Liver (tissue), 9 donors: ENCODE results near the gene VEGFB. TPM values are rescaled to one million over a fixed set of nuclear protein-coding genes. Genes with fewer than 3 reads are reported as not detected.

Experiments
- DNase-seq: peaks from one replicate; pipeline ENCODE4 v3.0.0-alpha.2; 2017; ENCODE audit warnings: low spot score
- H3K27ac ChIP-seq, 2 donors: one replicate each; pipeline ENCODE4 v1.7.0; 2013; ENCODE audit warnings: inconsistent platforms in 2 of 2, low read length in 2 of 2, control low read depth in 1 of 2, low read depth in 1 of 2, mild to moderate bottlenecking in 1 of 2
- H3K27me3 ChIP-seq, 4 donors: one replicate each; pipeline versions ENCODE4 v1.6.1 to v1.7.0; 2013; ENCODE audit warnings: low read length in 3 of 4, inconsistent platforms in 1 of 4, mild to moderate bottlenecking in 1 of 4, moderate library complexity in 1 of 4; ENCODE audit not compliant: control insufficient read depth in 4 of 4, insufficient read depth in 4 of 4
- H3K36me3 ChIP-seq, 4 donors: one replicate each; pipeline versions ENCODE4 v1.6.1 to v1.7.0; 2013; ENCODE audit warnings: low read length in 3 of 4, mild to moderate bottlenecking in 3 of 4, low read depth in 1 of 4, moderate library complexity in 1 of 4; ENCODE audit not compliant: control insufficient read depth in 4 of 4, insufficient read depth in 3 of 4
- H3K4me1 ChIP-seq, 4 donors: one replicate each; pipeline versions ENCODE4 v1.6.1 to v1.7.0; 2013; ENCODE audit warnings: low read length in 3 of 4, mild to moderate bottlenecking in 3 of 4, moderate library complexity in 1 of 4; ENCODE audit not compliant: control insufficient read depth in 4 of 4, insufficient read depth in 4 of 4
- H3K4me3 ChIP-seq, 3 donors: one replicate each; pipeline versions ENCODE4 v1.6.1 to v1.7.0; 2013; ENCODE audit warnings: low read length in 3 of 3, control low read depth in 1 of 3, low read depth in 1 of 3, mild to moderate bottlenecking in 1 of 3
- H3K9ac ChIP-seq, 2 donors: one replicate each; pipeline ENCODE4 v1.7.0; 2013; ENCODE audit warnings: low read length in 2 of 2, mild to moderate bottlenecking in 2 of 2, moderate library complexity in 2 of 2, control low read depth in 1 of 2, low read depth in 1 of 2
- H3K9me3 ChIP-seq, 4 donors: one replicate each; pipeline versions ENCODE4 v1.6.1 to v1.7.0; 2013; ENCODE audit warnings: low read length in 3 of 4; ENCODE audit not compliant: control insufficient read depth in 4 of 4
- ATF3 ChIP-seq: IDR thresholded peaks from 2 replicates; pipeline ENCODE4 v1.6.1; 2016; ENCODE audit warnings: antibody characterized with exemption
- EGR1 ChIP-seq, 2 donors: IDR thresholded peaks; 2 replicates each; pipeline ENCODE4 v1.6.1; 2016 to 2018; ENCODE audit warnings: antibody characterized with exemption in 2 of 2, low read depth in 2 of 2
- FOXA1 ChIP-seq: IDR thresholded peaks from 2 replicates; pipeline ENCODE4 v1.6.1; 2016; ENCODE audit warnings: antibody characterized with exemption
- FOXA2 ChIP-seq: IDR thresholded peaks from 2 replicates; pipeline ENCODE4 v1.6.1; 2016; ENCODE audit warnings: antibody characterized with exemption
- GABPA ChIP-seq, 2 donors: IDR thresholded peaks in 1 of 2; conservative IDR thresholded peaks in 1 of 2; 2 replicates each; pipeline ENCODE4 v1.6.1; 2016; ENCODE audit warnings: antibody characterized with exemption in 2 of 2, mild to moderate bottlenecking in 1 of 2, moderate library complexity in 1 of 2
- HNF4A ChIP-seq, 2 donors: conservative IDR thresholded peaks; 2 replicates each; pipeline ENCODE4 v1.6.1; 2016; ENCODE audit warnings: antibody characterized with exemption in 2 of 2, mild to moderate bottlenecking in 2 of 2
- JUND ChIP-seq, 2 donors: IDR thresholded peaks; 2 replicates each; pipeline ENCODE4 v1.6.1; 2016; ENCODE audit warnings: antibody characterized with exemption in 2 of 2
- MAX ChIP-seq: IDR thresholded peaks from 2 replicates; pipeline ENCODE4 v1.6.1; 2016; ENCODE audit warnings: antibody characterized with exemption
- NR2F2 ChIP-seq: IDR thresholded peaks from 2 replicates; pipeline ENCODE4 v1.6.1; 2016; ENCODE audit warnings: antibody characterized with exemption
- RAD21 ChIP-seq, 2 donors: IDR thresholded peaks; 2 replicates each; pipeline ENCODE4 v1.6.1; 2016; ENCODE audit warnings: antibody characterized with exemption in 2 of 2, mild to moderate bottlenecking in 2 of 2
- REST ChIP-seq: IDR thresholded peaks from 2 replicates; pipeline ENCODE4 v1.6.1; 2016; ENCODE audit warnings: antibody characterized with exemption, mild to moderate bottlenecking
- RXRA ChIP-seq, 2 donors: IDR thresholded peaks; 2 replicates each; pipeline ENCODE4 v1.6.1; 2017 to 2018; ENCODE audit warnings: antibody characterized with exemption in 2 of 2, mild to moderate bottlenecking in 1 of 2
- SP1 ChIP-seq: IDR thresholded peaks from 2 replicates; pipeline ENCODE4 v1.6.1; 2018; ENCODE audit warnings: antibody characterized with exemption, mild to moderate bottlenecking
- TAF1 ChIP-seq: conservative IDR thresholded peaks from 2 replicates; pipeline ENCODE4 v1.6.1; 2016; ENCODE audit warnings: antibody characterized with exemption, mild to moderate bottlenecking
- YY1 ChIP-seq: IDR thresholded peaks from 2 replicates; pipeline ENCODE4 v1.6.1; 2016; ENCODE audit warnings: antibody characterized with exemption, mild to moderate bottlenecking
- ZBTB33 ChIP-seq: IDR thresholded peaks from 2 replicates; pipeline ENCODE4 v1.6.1; 2016; ENCODE audit warnings: antibody characterized with exemption
- WGBS: extraction: QIAGEN DNeasy Blood & Tissue Kit; methylation state at CpG from one replicate; pipeline ENCODE4 v1.1.7; 2013; 5-methylcytosine and 5-hydroxymethylcytosine counted together
- polyA plus RNA-seq, 2 donors: library from polyadenylated mRNA; stranded (reverse) in 1 of 2; unstranded in 1 of 2; fragments of 200-250 nt in 1 of 2; fragments of >200 nt in 1 of 2; fragmentation: Nextera tagmentation in 1 of 2; extraction: Ambion mirVana in 1 of 2; gene quantifications; one replicate each; pipeline versions ENCODE4 v1.2.1 to v1.2.3, GENCODE V29; 2013 to 2015
- total RNA-seq, 2 donors: library from RNA; depleted of rRNA; stranded (reverse); fragments of >200 nt; gene quantifications; one replicate each; pipeline ENCODE4 v1.2.3, GENCODE V29; 2014
- TF ChIP-seq, protein P1 (sequence below): fragments of 150-350 bp; IDR thresholded peaks from 2 replicates; pipeline ENCODE4 v1.5.1; 2017; ENCODE audit warnings: improper control_type of control experiment, low read depth, low read length; ENCODE audit not compliant: missing input control
- donor health status: healthy.
- donor health status: healthy.
- donor health status: healthy.
- donor health status: healthy.
- donor health status: healthy.

The VEGFB gene
- total and polyA plus RNA-seq, 4 donors = 3.6 to 17.3 (median 10.7) TPM

- peaks cover 0 to 9% (median 3%) of the 10 kb centered on the region in 4 donors for H3K36me3 ChIP-seq
- no peak for TF ChIP-seq JUND (IDR thresholded peaks at IDR 0.05)
- WGBS = 96% methylated on average over 8 of the region's 8 CpGs
- H3K4me3 ChIP-seq = no peak overlapping the region
- no peaks in the 10 kb centered on the region for H3K27me3 ChIP-seq
- peaks cover 5 to 15% (median 12%) of the 10 kb centered on the region in 4 donors for H3K4me1 ChIP-seq
- H3K9ac ChIP-seq = no peak overlapping the region
- H3K9me3 ChIP-seq = no peaks in the 10 kb centered on the region
- H3K27ac ChIP-seq = no peak overlapping the region
- DNase-seq = no peak
Observed at GRCh38 chr11:64263947-64264317, 29.5 kb downstream of the VEGFB start.

DNA sequence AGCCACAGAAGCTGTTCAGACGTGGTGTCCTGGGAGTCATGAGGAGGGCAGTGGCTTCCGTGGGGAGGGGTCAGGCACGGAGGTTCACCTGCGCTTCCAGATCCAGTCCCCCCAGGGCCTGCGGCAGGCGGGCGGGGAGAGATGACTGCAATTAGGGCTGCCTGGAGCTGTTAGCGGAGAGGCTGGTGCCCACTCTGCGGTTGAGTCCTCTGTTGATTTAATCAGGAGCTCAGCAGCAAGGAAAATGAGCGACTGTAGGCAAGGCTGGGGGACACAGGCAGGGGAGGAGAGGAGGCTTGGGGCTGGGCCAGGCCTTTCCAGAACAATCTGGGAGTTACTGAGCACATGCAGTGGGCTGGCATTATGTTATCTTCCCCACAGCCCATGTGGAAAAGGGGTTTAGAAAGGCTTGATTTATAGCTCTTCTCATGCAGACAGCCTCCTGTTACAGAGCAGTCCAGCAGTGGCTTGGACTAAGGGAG is 30.0 kb downstream of the VEGFB start:
- no peak overlapping the region for H3K27ac ChIP-seq
- no peaks in the 10 kb centered on the region for H3K27me3 ChIP-seq
- H3K9me3 ChIP-seq = no peaks in the 10 kb centered on the region
- no peak for DNase-seq
- peaks cover 0 to 9% (median 3%) of the 10 kb centered on the region in 4 donors for H3K36me3 ChIP-seq
- no peak overlapping the region for H3K9ac ChIP-seq
- TF ChIP-seq YY1 = no peak
- no peak for TF ChIP-seq FOXA2
- TF ChIP-seq SP1 = no peak
- TF ChIP-seq RXRA (IDR thresholded peaks at IDR 0.05) = no peak
- TF ChIP-seq, protein P1, sequence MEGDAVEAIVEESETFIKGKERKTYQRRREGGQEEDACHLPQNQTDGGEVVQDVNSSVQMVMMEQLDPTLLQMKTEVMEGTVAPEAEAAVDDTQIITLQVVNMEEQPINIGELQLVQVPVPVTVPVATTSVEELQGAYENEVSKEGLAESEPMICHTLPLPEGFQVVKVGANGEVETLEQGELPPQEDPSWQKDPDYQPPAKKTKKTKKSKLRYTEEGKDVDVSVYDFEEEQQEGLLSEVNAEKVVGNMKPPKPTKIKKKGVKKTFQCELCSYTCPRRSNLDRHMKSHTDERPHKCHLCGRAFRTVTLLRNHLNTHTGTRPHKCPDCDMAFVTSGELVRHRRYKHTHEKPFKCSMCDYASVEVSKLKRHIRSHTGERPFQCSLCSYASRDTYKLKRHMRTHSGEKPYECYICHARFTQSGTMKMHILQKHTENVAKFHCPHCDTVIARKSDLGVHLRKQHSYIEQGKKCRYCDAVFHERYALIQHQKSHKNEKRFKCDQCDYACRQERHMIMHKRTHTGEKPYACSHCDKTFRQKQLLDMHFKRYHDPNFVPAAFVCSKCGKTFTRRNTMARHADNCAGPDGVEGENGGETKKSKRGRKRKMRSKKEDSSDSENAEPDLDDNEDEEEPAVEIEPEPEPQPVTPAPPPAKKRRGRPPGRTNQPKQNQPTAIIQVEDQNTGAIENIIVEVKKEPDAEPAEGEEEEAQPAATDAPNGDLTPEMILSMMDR = no peak
- no peak for TF ChIP-seq ZBTB33
- TF ChIP-seq GABPA (IDR thresholded peaks at IDR 0.05 in 1 of 2, conservative IDR thresholded peaks at IDR 0.05 in 1 of 2) = no peak
- WGBS = 96% methylated on average over 10 of the region's 10 CpGs
- no peak overlapping the region for H3K4me3 ChIP-seq
- H3K4me1 ChIP-seq = peaks cover 5 to 17% (median 14%) of the 10 kb centered on the region in 4 donors

DNA sequence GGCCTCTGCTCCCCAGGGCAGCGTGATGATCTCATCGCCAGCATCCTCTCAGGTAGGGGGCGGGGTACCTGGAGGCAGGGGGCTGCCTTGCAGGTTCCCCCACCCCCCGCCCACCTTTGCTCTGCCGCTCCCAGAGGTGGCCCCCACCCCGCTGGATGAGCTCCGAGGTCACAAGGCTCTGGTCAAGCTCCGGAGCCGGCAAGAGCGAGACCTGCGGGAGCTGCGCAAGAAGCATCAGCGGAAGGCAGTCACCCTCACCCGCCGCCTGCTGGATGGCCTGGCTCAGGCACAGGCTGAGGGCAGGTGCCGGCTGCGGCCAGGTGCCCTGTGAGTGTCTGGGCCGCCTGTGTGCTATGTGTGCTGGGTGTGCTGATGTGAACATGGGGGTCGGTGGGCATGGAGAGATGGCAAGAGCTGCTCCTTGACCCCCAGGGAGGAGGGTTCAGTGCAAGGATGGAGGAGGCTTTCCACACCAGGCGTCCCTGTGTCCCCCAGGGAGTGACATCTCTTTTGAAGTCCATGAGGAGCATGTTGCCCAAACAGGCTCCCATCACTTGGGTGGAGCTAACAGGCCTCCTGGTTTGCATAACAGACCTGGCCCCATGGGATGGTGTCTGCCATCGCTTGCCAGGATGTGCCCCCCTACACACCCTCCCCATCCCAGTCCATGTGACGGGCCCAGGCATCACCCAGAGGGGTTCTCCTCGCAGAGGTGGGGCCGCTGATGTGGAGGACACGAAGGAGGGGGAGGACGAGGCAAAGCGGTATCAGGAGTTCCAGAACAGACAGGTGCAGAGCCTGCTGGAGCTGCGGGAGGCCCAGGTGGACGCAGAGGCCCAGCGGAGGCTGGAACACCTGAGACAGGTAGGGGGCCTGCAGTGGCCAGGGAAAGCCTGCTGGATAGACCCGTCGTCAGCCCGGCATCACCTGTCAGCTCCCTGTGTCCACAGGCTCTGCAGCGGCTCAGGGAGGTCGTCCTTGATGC is 31.1 kb downstream of the VEGFB start:
- DNase-seq = no peak
- Histone ChIP-seq H3K36me3 (peaks cover 0 to 9% (median 3%) of the 10 kb centered on the region in 4 donors), H3K9ac (no peak overlapping the region), H3K4me3 (no peak overlapping the region), H3K4me1 (peaks cover 5 to 17% (median 14%) of the 10 kb centered on the region in 4 donors), H3K27ac (no peak overlapping the region), H3K9me3 (no peaks in the 10 kb centered on the region), H3K27me3 (no peaks in the 10 kb centered on the region)
- WGBS = 94% methylated on average over 35 of the region's 35 CpGs
- TF ChIP-seq YY1 = no peak
- TF ChIP-seq FOXA2 = no peak
- TF ChIP-seq TAF1 = no peak
- TF ChIP-seq NR2F2 = no peak
- no peak for TF ChIP-seq JUND (IDR thresholded peaks at IDR 0.05)
- TF ChIP-seq ATF3 = no peak
- no peak for TF ChIP-seq MAX
- TF ChIP-seq GABPA (IDR thresholded peaks at IDR 0.05 in 1 of 2, conservative IDR thresholded peaks at IDR 0.05 in 1 of 2) = no peak
- no peak for TF ChIP-seq EGR1 (IDR thresholded peaks at IDR 0.05; ENCODE audit: low read depth in 2 of 2)
- no peak for TF ChIP-seq RXRA (IDR thresholded peaks at IDR 0.05)
- no peak for TF ChIP-seq REST
- TF ChIP-seq FOXA1 = no peak
- no peak for TF ChIP-seq SP1
- TF ChIP-seq HNF4A (conservative IDR thresholded peaks at IDR 0.05) = no peak
- no peak for TF ChIP-seq RAD21 (IDR thresholded peaks at IDR 0.05)
